ENCODE results near the gene MOXD1. TPM values are rescaled to one million over a fixed set of nuclear protein-coding genes. Genes with fewer than 3 reads are reported as not detected.

MOXD1 gene
- total and polyA plus RNA-seq, 2 experiments from 2014 or later = 9.0 to 16.8 TPM

DNA sequence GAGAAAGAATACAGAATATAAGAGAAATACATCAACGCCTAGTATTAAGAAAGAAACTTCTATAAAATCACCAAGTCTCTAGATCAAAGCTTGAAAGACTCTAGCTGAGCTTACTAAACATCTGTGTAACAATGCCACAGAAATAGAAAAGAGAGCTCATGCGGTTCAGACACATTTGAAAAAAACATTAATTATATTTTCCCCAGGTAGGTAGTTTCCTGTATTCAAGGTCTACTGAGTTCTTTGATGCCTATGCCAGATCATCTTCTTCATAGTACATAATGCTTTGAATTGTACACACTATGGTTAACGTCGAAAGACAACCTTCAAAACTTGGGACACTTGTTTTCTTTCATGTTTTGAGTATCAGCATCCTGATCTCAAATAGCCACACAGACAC, 11.3 kb downstream of the MOXD1 start:
- no peak for TF ChIP-seq EZH2 (IDR thresholded peaks at IDR 0.05; ENCODE audit: borderline replicate concordance)
- TF ChIP-seq, protein P1, sequence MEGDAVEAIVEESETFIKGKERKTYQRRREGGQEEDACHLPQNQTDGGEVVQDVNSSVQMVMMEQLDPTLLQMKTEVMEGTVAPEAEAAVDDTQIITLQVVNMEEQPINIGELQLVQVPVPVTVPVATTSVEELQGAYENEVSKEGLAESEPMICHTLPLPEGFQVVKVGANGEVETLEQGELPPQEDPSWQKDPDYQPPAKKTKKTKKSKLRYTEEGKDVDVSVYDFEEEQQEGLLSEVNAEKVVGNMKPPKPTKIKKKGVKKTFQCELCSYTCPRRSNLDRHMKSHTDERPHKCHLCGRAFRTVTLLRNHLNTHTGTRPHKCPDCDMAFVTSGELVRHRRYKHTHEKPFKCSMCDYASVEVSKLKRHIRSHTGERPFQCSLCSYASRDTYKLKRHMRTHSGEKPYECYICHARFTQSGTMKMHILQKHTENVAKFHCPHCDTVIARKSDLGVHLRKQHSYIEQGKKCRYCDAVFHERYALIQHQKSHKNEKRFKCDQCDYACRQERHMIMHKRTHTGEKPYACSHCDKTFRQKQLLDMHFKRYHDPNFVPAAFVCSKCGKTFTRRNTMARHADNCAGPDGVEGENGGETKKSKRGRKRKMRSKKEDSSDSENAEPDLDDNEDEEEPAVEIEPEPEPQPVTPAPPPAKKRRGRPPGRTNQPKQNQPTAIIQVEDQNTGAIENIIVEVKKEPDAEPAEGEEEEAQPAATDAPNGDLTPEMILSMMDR (IDR thresholded peaks at IDR 0.05; ENCODE audit: poor library complexity) = no peak
- H3K4me1 ChIP-seq (ENCODE audit: insufficient read depth) = no peaks in the 10 kb centered on the region
- H3K27me3 ChIP-seq = no peaks in the 10 kb centered on the region
- no peak overlapping the region for H2AFZ ChIP-seq
- no peaks in the 10 kb centered on the region for H3K36me3 ChIP-seq (replicated peaks; ENCODE audit: insufficient read depth, low read depth)
- H3K27ac ChIP-seq = no peak overlapping the region
- DNase-seq (ENCODE audit: low spot score) = no peak
- H3K79me2 ChIP-seq = no peaks in the 10 kb centered on the region
- H3K9me3 ChIP-seq (ENCODE audit: low read depth) = peaks cover 6% of the 10 kb centered on the region
- WGBS (ENCODE audit: low lambda C conversion rate, missing lambda C conversion rate) = 77% methylated on average over 4 of the region's 4 CpGs
- no peaks in the 10 kb centered on the region for H3K9me2 ChIP-seq (replicated peaks; ENCODE audit: insufficient read depth)
- no peaks in the 10 kb centered on the region for H4K20me1 ChIP-seq (ENCODE audit: insufficient read depth, poor library complexity, severe bottlenecking)
- H3K4me3 ChIP-seq = no peak overlapping the region
- no peak overlapping the region for H3K4me2 ChIP-seq

DNA sequence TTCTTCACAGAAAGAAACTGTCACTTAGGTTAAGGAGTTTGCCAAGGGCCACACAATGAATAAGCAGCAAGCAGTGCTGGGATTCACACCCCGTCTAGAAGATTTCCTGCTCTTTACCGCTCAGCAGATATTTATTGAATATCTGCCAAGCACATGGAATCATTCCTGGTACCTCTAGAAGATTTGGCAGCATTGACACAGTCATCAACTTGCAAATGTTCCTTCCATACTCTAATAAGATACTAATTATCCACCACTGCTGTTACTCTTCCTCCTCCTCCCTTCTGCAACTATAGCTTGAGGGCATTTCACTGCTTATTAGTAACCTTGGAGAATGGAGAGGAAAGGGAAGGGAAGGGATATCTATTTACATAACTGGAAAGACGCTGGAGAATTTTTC, 13.0 kb downstream of the MOXD1 start:
- H3K9me2 ChIP-seq (replicated peaks; ENCODE audit: insufficient read depth) = no peaks in the 10 kb centered on the region
- no peak overlapping the region for H3K27ac ChIP-seq
- H3K4me1 ChIP-seq (ENCODE audit: insufficient read depth) = no peaks in the 10 kb centered on the region
- no peaks in the 10 kb centered on the region for H4K20me1 ChIP-seq (ENCODE audit: insufficient read depth, poor library complexity, severe bottlenecking)
- no peak overlapping the region for H3K4me3 ChIP-seq
- TF ChIP-seq, protein P1 (IDR thresholded peaks at IDR 0.05; ENCODE audit: poor library complexity) = no peak
- no peak for TF ChIP-seq EZH2 (IDR thresholded peaks at IDR 0.05; ENCODE audit: borderline replicate concordance)
- no peak for TF ChIP-seq EZH2phosphoT487 (IDR thresholded peaks at IDR 0.05; ENCODE audit: low read depth, severe bottlenecking, unreplicated experiment)
- no peaks in the 10 kb centered on the region for H3K27me3 ChIP-seq
- no peaks in the 10 kb centered on the region for H3K9me3 ChIP-seq (ENCODE audit: low read depth)
- DNase-seq (ENCODE audit: low spot score) = no peak
- no peak overlapping the region for H2AFZ ChIP-seq
- no peak overlapping the region for H3K4me2 ChIP-seq
- no peaks in the 10 kb centered on the region for H3K79me2 ChIP-seq
- no peaks in the 10 kb centered on the region for H3K36me3 ChIP-seq (replicated peaks; ENCODE audit: insufficient read depth, low read depth)
- 47% methylated on average over 3 of the region's 3 CpGs for WGBS (ENCODE audit: low lambda C conversion rate, missing lambda C conversion rate)

DNA sequence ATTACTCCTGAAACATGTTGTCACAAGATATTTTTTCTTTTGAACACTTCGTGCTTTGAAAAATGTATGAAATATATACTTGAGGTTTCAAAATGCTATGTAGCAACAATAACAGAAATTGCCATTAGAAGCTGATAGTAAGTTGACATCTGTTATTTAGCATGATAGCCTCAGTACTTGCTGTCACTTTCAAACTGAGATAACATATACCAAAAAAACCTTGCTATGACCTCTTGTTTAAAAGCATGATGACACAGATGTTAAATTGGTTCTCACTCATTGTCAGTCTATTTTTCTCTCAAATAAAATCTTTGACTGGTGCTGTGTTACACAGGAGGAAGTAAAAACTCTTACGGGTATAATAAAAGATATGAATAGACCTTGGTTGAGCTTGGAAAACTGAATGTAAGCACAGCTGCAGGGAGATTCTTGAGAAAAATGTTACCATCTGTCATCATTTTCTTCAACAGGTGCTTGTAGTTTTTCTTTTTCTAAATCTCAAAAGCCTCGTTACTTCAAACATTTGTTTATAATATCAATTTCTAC, 18.6 kb downstream of the MOXD1 start:
- Histone ChIP-seq H3K4me1 (ENCODE audit: insufficient read depth) (no peaks in the 10 kb centered on the region), H3K79me2 (no peaks in the 10 kb centered on the region), H4K20me1 (ENCODE audit: insufficient read depth, poor library complexity, severe bottlenecking) (no peaks in the 10 kb centered on the region), H3K4me3 (no peak overlapping the region), H2AFZ (no peak overlapping the region), H3K9me2 (replicated peaks; ENCODE audit: insufficient read depth) (no peaks in the 10 kb centered on the region), H3K27ac (no peak overlapping the region), H3K36me3 (replicated peaks; ENCODE audit: insufficient read depth, low read depth) (no peaks in the 10 kb centered on the region), H3K9me3 (ENCODE audit: low read depth) (no peaks in the 10 kb centered on the region), H3K4me2 (no peak overlapping the region), H3K27me3 (no peaks in the 10 kb centered on the region)
- WGBS (ENCODE audit: low lambda C conversion rate, missing lambda C conversion rate) = 62% methylated on average over 3 of the region's 3 CpGs
- no peak for DNase-seq (ENCODE audit: low spot score)
- TF ChIP-seq EZH2phosphoT487 (IDR thresholded peaks at IDR 0.05; ENCODE audit: low read depth, severe bottlenecking, unreplicated experiment) = no peak
- no peak for TF ChIP-seq EZH2 (IDR thresholded peaks at IDR 0.05; ENCODE audit: borderline replicate concordance)
- TF ChIP-seq, protein P1 (IDR thresholded peaks at IDR 0.05; ENCODE audit: poor library complexity) = no peak

DNA sequence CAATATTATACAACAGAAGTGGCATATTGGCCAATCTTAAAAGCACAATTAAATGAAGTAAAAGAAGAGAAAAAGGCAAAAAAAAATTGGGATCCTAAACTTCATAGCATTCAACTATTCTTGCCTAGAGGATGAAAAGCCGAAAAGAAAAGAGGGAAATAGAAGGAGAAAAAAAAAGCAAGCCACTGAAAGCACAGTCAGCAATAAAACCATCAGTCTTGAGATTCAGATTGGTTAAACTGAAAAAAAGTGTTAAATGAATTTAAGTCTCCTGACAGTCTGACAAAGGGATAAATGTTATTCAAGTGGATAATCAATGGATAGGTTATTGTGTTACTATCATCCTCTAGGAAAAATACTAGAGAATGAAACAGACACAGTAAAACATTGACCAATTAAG, 19.9 kb downstream of the MOXD1 start:
- Histone ChIP-seq H3K9me3 (ENCODE audit: low read depth) (no peaks in the 10 kb centered on the region), H3K27ac (no peak overlapping the region), H2AFZ (no peak overlapping the region), H3K9me2 (replicated peaks; ENCODE audit: insufficient read depth) (no peaks in the 10 kb centered on the region), H3K4me3 (no peak overlapping the region), H3K4me1 (ENCODE audit: insufficient read depth) (no peaks in the 10 kb centered on the region), H3K79me2 (no peaks in the 10 kb centered on the region), H3K4me2 (no peak overlapping the region), H4K20me1 (ENCODE audit: insufficient read depth, poor library complexity, severe bottlenecking) (no peaks in the 10 kb centered on the region), H3K27me3 (no peaks in the 10 kb centered on the region), H3K36me3 (replicated peaks; ENCODE audit: insufficient read depth, low read depth) (no peaks in the 10 kb centered on the region)
- TF ChIP-seq EZH2 (IDR thresholded peaks at IDR 0.05; ENCODE audit: borderline replicate concordance) = no peak
- DNase-seq (ENCODE audit: low spot score) = no peak
- WGBS (ENCODE audit: low lambda C conversion rate, missing lambda C conversion rate) = 93% methylated on average over 1 of the region's 1 CpG

All from hepatocyte (in vitro differentiated cells).